PC-9 (cell line): Measurements from ENCODE around the gene HPGD. TPM values are rescaled to one million over a fixed set of nuclear protein-coding genes. Genes with fewer than 3 reads are reported as not detected.

Experiments used
- BruUV-seq: library from RNA; stranded (reverse); fragments of 400-500 nt; replicated peaks from 2 replicates; lab custom pipeline; 2021; lab: Mats Ljungman, UMichigan
- CTCF ChIA-PET: fragments of 300-600 bp; sonication (Branson Sonifier 250); formaldehyde crosslinking; loops from one replicate; lab custom pipeline; 2022; ENCODE audit warnings: antibody characterized with exemption; lab: Charles Lee
- POLR2A ChIA-PET: fragments of 300-600 bp; sonication (Branson Sonifier 250); formaldehyde crosslinking; loops from one replicate; lab custom pipeline; 2022; ENCODE audit warnings: antibody characterized with exemption; ENCODE audit not compliant: unreplicated experiment; lab: Charles Lee
- DNase-seq, 2 experiments: peaks; one replicate each; pipeline versions ENCODE4 v3.0.0 to v3.0.0-alpha.2; 2015 to 2022; ENCODE audit warnings: mixed read lengths in 1 of 2
- H2AFZ ChIP-seq: fragments of 200-600 bp; sonication (generic); 2 replicates; pipeline ENCODE4 v1.8.1; 2017; ENCODE audit warnings: antibody characterized with exemption
- H3F3A ChIP-seq: fragments of 200-600 bp; sonication (generic); 2 replicates; pipeline ENCODE4 v1.8.1; 2017; ENCODE audit warnings: antibody characterized with exemption, mild to moderate bottlenecking, low read depth; ENCODE audit not compliant: insufficient read depth
- H3K27ac ChIP-seq: fragments of 200-600 bp; sonication (generic); 2 replicates; pipeline ENCODE4 v1.6.1; 2016; ENCODE audit warnings: mixed run types
- H3K27me3 ChIP-seq: fragments of 200-600 bp; sonication (generic); 2 replicates; pipeline ENCODE4 v1.6.1; 2016; ENCODE audit warnings: low read depth, mixed run types; ENCODE audit not compliant: insufficient read depth
- H3K36me3 ChIP-seq: fragments of 200-600 bp; sonication (generic); 2 replicates; pipeline ENCODE4 v1.6.1; 2016; ENCODE audit warnings: low read depth, mixed run types
- H3K4me1 ChIP-seq: fragments of 200-600 bp; sonication (generic); replicated peaks from 2 replicates; pipeline ENCODE4 v1.6.1; 2016; ENCODE audit warnings: mixed run types; ENCODE audit not compliant: insufficient read depth
- H3K4me2 ChIP-seq: fragments of 200-600 bp; sonication (generic); 2 replicates; pipeline ENCODE4 v1.6.1; 2017; ENCODE audit warnings: mixed run types
- H3K4me3 ChIP-seq: fragments of 200-600 bp; sonication (generic); 2 replicates; pipeline ENCODE4 v1.6.1; 2016; ENCODE audit warnings: mixed run types
- H3K79me2 ChIP-seq: fragments of 200-600 bp; sonication (generic); 2 replicates; pipeline ENCODE4 v1.6.1; 2017; ENCODE audit warnings: low read depth, mixed run types
- H3K9me2 ChIP-seq: fragments of 200-600 bp; sonication (generic); 2 replicates; pipeline ENCODE4 v1.8.1; 2017; ENCODE audit warnings: mild to moderate bottlenecking; ENCODE audit not compliant: insufficient read depth
- H3K9me3 ChIP-seq: fragments of 200-600 bp; sonication (generic); 2 replicates; pipeline ENCODE4 v1.8.1; 2016; ENCODE audit warnings: low read depth; ENCODE audit not compliant: insufficient read depth
- H4K20me1 ChIP-seq: fragments of 200-600 bp; sonication (generic); 2 replicates; pipeline ENCODE4 v1.8.1; 2017; ENCODE audit not compliant: insufficient read depth
- EZH2 ChIP-seq: fragments of 200-600 bp; sonication (generic); IDR thresholded peaks from 2 replicates; pipeline ENCODE4 v1.8.0; 2017; ENCODE audit warnings: antibody characterized with exemption, low read depth
- intact Hi-C: fragments of 100-400 bp; cut with micrococcal nuclease; formaldehyde crosslinking; loops from one replicate; pipeline ENCODE4 v1.10.0; 2022; ENCODE audit not compliant: unreplicated experiment
- total RNA-seq: library from RNA; stranded (reverse); gene quantifications from 2 replicates; pipeline ENCODE4 v1.2.3, GENCODE V29; 2021
- TF ChIP-seq, protein P1 (sequence below): fragments of 200-600 bp; sonication (generic); conservative IDR thresholded peaks from 2 replicates; pipeline ENCODE4 v1.6.1; 2017; ENCODE audit warnings: mixed run types, antibody characterized with exemption, mild to moderate bottlenecking, moderate library complexity

Gene HPGD
- total RNA-seq, 1 experiment from 2014 or later: 0.96 TPM

DNA sequence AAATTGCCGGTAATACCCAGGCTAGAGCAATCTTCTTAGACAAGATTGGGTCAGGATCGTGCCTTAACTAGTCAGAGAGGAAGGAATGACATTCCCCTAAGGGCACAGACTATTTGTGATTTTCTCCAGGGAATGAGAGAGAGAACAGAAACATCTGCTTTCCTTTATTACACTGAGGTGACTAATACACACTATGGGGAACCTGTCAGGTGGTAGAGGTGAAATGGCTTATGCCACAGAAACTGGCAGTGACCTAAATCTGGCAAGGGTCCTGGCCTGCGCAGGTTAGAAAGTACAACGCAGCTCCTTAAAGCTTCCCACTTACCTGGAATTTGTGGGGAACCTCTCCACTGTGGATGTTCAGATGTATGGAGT lies 16.6 kb upstream of the HPGD start:
- no peak for DNase-seq
- POLR2A ChIA-PET: no interaction called here
- CTCF ChIA-PET: no interaction called here

DNA sequence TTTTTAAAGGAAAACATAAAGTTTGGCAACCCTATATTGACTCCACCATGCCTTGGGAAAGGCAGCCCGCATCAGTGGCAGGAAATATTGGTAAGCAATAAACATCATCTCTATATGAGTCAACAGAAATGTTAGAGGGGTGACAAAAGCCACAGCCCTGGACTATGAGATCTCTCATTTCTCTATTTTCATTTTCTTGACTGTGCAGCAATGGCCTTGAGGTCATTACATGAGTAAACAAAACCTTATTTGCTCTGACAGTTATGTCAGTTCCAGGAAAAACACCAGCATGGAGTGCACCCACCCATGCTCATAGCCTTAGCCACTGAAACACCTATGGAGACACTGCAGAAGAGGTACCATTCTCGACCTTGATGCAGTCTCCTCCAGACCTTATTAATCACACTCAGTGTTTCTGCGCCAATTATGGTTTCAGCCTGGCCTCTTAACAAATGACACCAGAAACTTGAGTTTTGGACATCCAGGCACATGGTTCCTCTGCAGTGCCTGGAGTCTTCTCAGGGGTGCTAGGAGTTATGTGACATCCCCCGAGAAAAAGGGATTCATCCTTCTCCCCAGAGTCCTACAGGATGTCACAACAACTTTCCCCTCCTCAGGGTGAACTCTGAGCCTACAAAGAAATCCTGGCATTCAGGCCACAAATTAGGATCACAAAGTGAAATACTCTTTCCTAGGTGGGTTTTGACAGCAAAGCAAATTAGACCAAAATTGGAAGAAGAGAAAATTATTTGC lies 16.0 kb upstream of the HPGD start:
- no TSS peak for BruUV-seq
- TF ChIP-seq EZH2: no peak
- TF ChIP-seq, protein P1, sequence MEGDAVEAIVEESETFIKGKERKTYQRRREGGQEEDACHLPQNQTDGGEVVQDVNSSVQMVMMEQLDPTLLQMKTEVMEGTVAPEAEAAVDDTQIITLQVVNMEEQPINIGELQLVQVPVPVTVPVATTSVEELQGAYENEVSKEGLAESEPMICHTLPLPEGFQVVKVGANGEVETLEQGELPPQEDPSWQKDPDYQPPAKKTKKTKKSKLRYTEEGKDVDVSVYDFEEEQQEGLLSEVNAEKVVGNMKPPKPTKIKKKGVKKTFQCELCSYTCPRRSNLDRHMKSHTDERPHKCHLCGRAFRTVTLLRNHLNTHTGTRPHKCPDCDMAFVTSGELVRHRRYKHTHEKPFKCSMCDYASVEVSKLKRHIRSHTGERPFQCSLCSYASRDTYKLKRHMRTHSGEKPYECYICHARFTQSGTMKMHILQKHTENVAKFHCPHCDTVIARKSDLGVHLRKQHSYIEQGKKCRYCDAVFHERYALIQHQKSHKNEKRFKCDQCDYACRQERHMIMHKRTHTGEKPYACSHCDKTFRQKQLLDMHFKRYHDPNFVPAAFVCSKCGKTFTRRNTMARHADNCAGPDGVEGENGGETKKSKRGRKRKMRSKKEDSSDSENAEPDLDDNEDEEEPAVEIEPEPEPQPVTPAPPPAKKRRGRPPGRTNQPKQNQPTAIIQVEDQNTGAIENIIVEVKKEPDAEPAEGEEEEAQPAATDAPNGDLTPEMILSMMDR: no peak
- no peak overlapping the region for H2AFZ ChIP-seq
- no peaks in the 10 kb centered on the region for H3K9me2 ChIP-seq
- H3K9me3 ChIP-seq: no peaks in the 10 kb centered on the region
- no peaks in the 10 kb centered on the region for H3K27me3 ChIP-seq
- no peak overlapping the region for H3K27ac ChIP-seq
- DNase-seq: no peak
- no peaks in the 10 kb centered on the region for H3F3A ChIP-seq
- no peak overlapping the region for H3K4me3 ChIP-seq
- intact Hi-C loops: no loop called here
- no peak overlapping the region for H3K4me2 ChIP-seq
- POLR2A ChIA-PET: no interaction called here
- no peaks in the 10 kb centered on the region for H3K79me2 ChIP-seq
- CTCF ChIA-PET: no interaction called here
- H3K4me1 ChIP-seq: no peaks in the 10 kb centered on the region
- no peaks in the 10 kb centered on the region for H4K20me1 ChIP-seq
- no peaks in the 10 kb centered on the region for H3K36me3 ChIP-seq

More for the DNA sequence above, 16.6 kb upstream of the HPGD start:
- H3K4me3 ChIP-seq: no peak overlapping the region
- H4K20me1 ChIP-seq: no peaks in the 10 kb centered on the region
- H3K27ac ChIP-seq: no peak overlapping the region
- no peak overlapping the region for H3K4me2 ChIP-seq
- intact Hi-C loops: no loop called here
- no peaks in the 10 kb centered on the region for H3K36me3 ChIP-seq
- BruUV-seq: no TSS peak
- H3F3A ChIP-seq: no peaks in the 10 kb centered on the region
- H3K27me3 ChIP-seq: no peaks in the 10 kb centered on the region
- H3K4me1 ChIP-seq: no peaks in the 10 kb centered on the region
- H3K79me2 ChIP-seq: no peaks in the 10 kb centered on the region
- TF ChIP-seq, protein P1: no peak
- TF ChIP-seq EZH2: no peak
- no peak overlapping the region for H2AFZ ChIP-seq
- H3K9me2 ChIP-seq: no peaks in the 10 kb centered on the region
- H3K9me3 ChIP-seq: no peaks in the 10 kb centered on the region

DNA sequence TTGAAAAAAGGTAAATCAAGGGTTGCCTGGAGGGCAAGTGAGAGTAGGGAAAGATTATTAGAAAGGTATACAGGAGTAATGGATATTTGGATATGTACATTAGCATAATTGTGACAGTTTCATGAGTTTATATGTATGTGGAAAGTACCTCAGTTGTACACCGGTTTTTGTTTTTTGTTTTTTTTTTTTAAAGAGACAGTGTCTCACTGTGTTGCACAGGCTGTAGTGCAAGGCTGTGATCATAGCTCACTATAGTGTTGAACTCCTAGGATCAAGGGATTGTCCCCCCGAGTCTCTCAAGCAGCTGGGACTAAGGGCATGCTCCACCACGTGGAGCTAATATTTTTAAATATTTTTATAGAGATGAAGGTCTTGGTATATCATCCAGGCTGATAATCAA lies 15.3 kb upstream of the HPGD start:
- no peak overlapping the region for H3K4me3 ChIP-seq
- H3F3A ChIP-seq: no peaks in the 10 kb centered on the region
- BruUV-seq: no TSS peak
- H3K4me1 ChIP-seq: no peaks in the 10 kb centered on the region
- no peak overlapping the region for H2AFZ ChIP-seq
- no peak overlapping the region for H3K27ac ChIP-seq
- no peaks in the 10 kb centered on the region for H3K27me3 ChIP-seq
- no peak for DNase-seq
- H3K9me3 ChIP-seq: no peaks in the 10 kb centered on the region
- CTCF ChIA-PET: no interaction called here
- H3K9me2 ChIP-seq: no peaks in the 10 kb centered on the region
- no peak for TF ChIP-seq EZH2
- TF ChIP-seq, protein P1: no peak
- H3K79me2 ChIP-seq: no peaks in the 10 kb centered on the region
- POLR2A ChIA-PET: no interaction called here
- no peaks in the 10 kb centered on the region for H3K36me3 ChIP-seq
- intact Hi-C loops: no loop called here
- no peaks in the 10 kb centered on the region for H4K20me1 ChIP-seq
- H3K4me2 ChIP-seq: no peak overlapping the region
